Anterior cingulate cortex (tissue), 58 donors: ENCODE measurements around the gene LAPTM5.

Experiments used
- DNase-seq, 58 donors: peaks; one replicate each; lab custom pipeline; 2025; lab: John Stamatoyannopoulos, UW

The LAPTM5 gene

GRCh38 chr1:30746212-30747032 lies 11.2 kb downstream of the LAPTM5 start:
- no peak for DNase-seq

- DNase-seq, result no peak
Observed at GRCh38 chr1:30745834-30746208, 11.8 kb downstream of the LAPTM5 start.

- DNase-seq, result no peak
Observed at GRCh38 chr1:30745156-30745833, 12.3 kb downstream of the LAPTM5 start.

- no peak for DNase-seq
Observed at GRCh38 chr1:30744060-30744756, 13.4 kb downstream of the LAPTM5 start.

- DNase-seq, result peak in 3 of 58 donors; percentile 9 to 36 (median 31)
Observed at GRCh38 chr1:30743584-30744059, 14.0 kb downstream of the LAPTM5 start.

- DNase-seq, result no peak
Observed at GRCh38 chr1:30742963-30743559, 14.5 kb downstream of the LAPTM5 start.

- DNase-seq, result no peak
Observed at GRCh38 chr1:30742300-30742962, 15.1 kb downstream of the LAPTM5 start.

- no peak for DNase-seq
Observed at GRCh38 chr1:30741239-30741894, 16.2 kb downstream of the LAPTM5 start.

- no peak for DNase-seq
Observed at GRCh38 chr1:30740251-30741238, 17.0 kb downstream of the LAPTM5 start.

GRCh38 chr1:30739601-30740000 lies 18.0 kb downstream of the LAPTM5 start:
- no peak for DNase-seq

GRCh38 chr1:30738715-30739559 lies 18.6 kb downstream of the LAPTM5 start:
- DNase-seq, result no peak

- DNase-seq, result no peak
Observed at GRCh38 chr1:30738040-30738714, 19.4 kb downstream of the LAPTM5 start.

- DNase-seq, result no peak
Observed at GRCh38 chr1:30737357-30738039, 20.1 kb downstream of the LAPTM5 start.

- no peak for DNase-seq
Observed at GRCh38 chr1:30735668-30736498, 21.7 kb downstream of the LAPTM5 start.

- no peak for DNase-seq
Observed at GRCh38 chr1:30735124-30735523, 22.4 kb downstream of the LAPTM5 start.
